GM21515 (cell line): ENCODE results near the gene DLGAP4.

Experiments used
- ATAC-seq: cut with Tn5 transposase; IDR thresholded peaks from one replicate; pipeline ENCODE4 v1.9.1; 2021; ENCODE audit not compliant: unreplicated experiment

DLGAP4 gene

GRCh38 chr20:36525620-36526365 lies 219.7 kb downstream of the DLGAP4 start:
- ATAC-seq = no peak

GRCh38 chr20:36526521-36527011 lies 220.4 kb downstream of the DLGAP4 start:
- no peak for ATAC-seq

- ATAC-seq = no peak
These were observed 221.4 kb downstream of the DLGAP4 start for GRCh38 chr20:36527331-36528125.

- ATAC-seq = no peak
These were observed 222.2 kb downstream of the DLGAP4 start for GRCh38 chr20:36528176-36528874.

GRCh38 chr20:36528875-36529417 lies 222.8 kb downstream of the DLGAP4 start:
- no peak for ATAC-seq

GRCh38 chr20:36532388-36532787 lies 226.2 kb downstream of the DLGAP4 start:
- no peak for ATAC-seq

- ATAC-seq = no peak
These were observed 226.7 kb downstream of the DLGAP4 start for GRCh38 chr20:36532822-36533221.

GRCh38 chr20:36538026-36538722 lies 232.0 kb downstream of the DLGAP4 start:
- ATAC-seq = no peak

GRCh38 chr20:36540551-36541211 lies 234.5 kb downstream of the DLGAP4 start:
- no peak for ATAC-seq

- ATAC-seq = no peak
These were observed 235.2 kb downstream of the DLGAP4 start, which contains the start of gene MYL9 for GRCh38 chr20:36541227-36541767. Gene MYL9 (plus strand): TSS chr20:36541519. CDS start chr20:36544885, 3,366 bp downstream.

GRCh38 chr20:36541768-36542488 lies 235.8 kb downstream of the DLGAP4 start:
- no peak for ATAC-seq

GRCh38 chr20:36542516-36543183 lies 236.5 kb downstream of the DLGAP4 start:
- no peak for ATAC-seq

- ATAC-seq = no peak
These were observed 237.3 kb downstream of the DLGAP4 start for GRCh38 chr20:36543184-36544133.

- no peak for ATAC-seq
These were observed 238.2 kb downstream of the DLGAP4 start for GRCh38 chr20:36544134-36545018.

GRCh38 chr20:36546111-36546736 lies 240.1 kb downstream of the DLGAP4 start:
- no peak for ATAC-seq
